ENCODE results near the gene PINLYP.

PINLYP gene

GRCh38 chr19:43532571-43532961 is 43.0 kb upstream of the PINLYP start:
- peak overlapping the region; percentile 59 for H3K4me3 ChIP-seq (ENCODE audit: low read depth, low read length)
- TF ChIP-seq MAX (IDR thresholded peaks at IDR 0.05; ENCODE audit: low read depth, low read length), result no peak
- no peak for DNase-seq (ENCODE audit: low read depth)

- peak; percentile 93 for DNase-seq (ENCODE audit: low read depth)
- no peak for TF ChIP-seq POLR2A (IDR thresholded peaks at IDR 0.05; ENCODE audit: extremely low read depth, insufficient read length)
- peak within 1 kb of the TSS; percentile 59 for H3K4me3 ChIP-seq (ENCODE audit: low read depth, low read length)
Observed at GRCh38 chr19:43532962-43533545, 42.5 kb upstream of the PINLYP start, which contains the start of gene ZNF575. TSS of gene ZNF575 (plus strand) at chr19:43533188. CDS start at chr19:43534423, 1,235 bp downstream.

DNA sequence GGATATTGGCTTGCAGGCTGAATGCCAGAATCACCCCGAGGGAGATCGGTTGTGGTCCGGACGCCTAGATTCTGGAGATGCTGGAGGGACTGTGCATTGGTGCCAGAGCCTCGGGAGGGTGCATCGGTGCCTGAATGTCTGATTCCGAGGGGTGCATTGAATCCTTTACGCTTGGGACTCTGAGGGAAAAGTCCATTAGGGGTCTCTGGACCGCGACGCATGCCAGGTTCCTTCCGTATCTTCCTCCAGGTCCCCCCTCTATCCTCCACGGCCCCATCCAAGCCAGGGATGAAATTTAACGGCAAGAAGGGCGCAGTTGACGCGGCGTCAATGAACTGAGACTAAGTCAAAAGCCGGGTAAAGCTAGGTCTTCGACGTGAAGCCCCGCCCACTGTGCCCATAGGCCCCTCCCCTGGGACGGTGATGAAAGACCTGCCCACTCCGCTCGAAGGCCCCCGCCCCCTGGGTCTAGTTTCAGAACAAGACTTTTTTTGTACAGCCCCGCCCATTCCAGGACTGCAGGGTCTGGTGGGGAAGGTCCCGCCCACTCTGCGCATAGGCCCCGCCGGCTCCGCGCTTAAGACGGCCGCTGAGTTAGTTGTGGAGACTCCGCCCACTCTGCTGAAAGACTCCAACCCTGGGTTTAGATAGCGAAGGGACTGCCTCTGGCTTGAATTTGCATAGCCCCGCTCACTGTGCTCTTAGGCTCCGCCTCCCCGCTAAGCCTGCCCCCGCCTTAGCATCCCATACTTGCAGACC is 41.9 kb upstream of the PINLYP start:
- H3K4me3 ChIP-seq (ENCODE audit: low read depth, low read length), result peak overlapping the region; percentile 57
- DNase-seq (ENCODE audit: low read depth), result peak; percentile 97
- 0 out of 2 replicates have a peak, but pooled peaks have one; percentile 5 for TF ChIP-seq MAX (IDR thresholded peaks at IDR 0.05; ENCODE audit: low read depth, low read length)
- no peak for TF ChIP-seq MYC (IDR thresholded peaks at IDR 0.05; ENCODE audit: low read depth, low read length)
- TF ChIP-seq POLR2A (IDR thresholded peaks at IDR 0.05; ENCODE audit: extremely low read depth, insufficient read length), result no peak

DNA sequence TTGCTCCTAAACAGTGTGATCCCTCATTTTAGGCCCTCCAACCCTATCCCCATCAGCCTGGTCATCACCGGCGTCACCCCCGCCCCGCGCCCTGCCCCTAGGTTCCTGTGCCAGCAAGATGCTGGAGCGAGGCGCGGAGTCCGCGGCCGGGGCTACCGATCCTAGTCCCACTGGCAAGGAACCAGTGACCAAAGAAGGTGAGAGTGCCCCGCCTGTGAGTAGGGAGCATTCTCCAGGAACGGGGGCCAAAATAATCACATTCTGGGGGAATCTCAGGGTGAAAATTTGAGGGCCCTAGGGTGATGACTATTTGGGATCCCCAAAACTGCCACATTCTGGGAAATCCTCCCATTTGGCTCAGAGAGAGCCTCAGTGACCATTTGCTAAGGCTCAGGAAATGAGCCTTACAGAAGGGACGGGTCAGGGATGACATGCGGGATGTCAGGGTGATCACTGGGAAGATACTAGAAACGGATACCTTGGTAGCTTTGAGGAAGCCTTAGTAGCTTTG is 41.2 kb upstream of the PINLYP start:
- no peak for DNase-seq (ENCODE audit: low read depth)
- no peak overlapping the region for H3K4me3 ChIP-seq (ENCODE audit: low read depth, low read length)
- TF ChIP-seq, protein P1, sequence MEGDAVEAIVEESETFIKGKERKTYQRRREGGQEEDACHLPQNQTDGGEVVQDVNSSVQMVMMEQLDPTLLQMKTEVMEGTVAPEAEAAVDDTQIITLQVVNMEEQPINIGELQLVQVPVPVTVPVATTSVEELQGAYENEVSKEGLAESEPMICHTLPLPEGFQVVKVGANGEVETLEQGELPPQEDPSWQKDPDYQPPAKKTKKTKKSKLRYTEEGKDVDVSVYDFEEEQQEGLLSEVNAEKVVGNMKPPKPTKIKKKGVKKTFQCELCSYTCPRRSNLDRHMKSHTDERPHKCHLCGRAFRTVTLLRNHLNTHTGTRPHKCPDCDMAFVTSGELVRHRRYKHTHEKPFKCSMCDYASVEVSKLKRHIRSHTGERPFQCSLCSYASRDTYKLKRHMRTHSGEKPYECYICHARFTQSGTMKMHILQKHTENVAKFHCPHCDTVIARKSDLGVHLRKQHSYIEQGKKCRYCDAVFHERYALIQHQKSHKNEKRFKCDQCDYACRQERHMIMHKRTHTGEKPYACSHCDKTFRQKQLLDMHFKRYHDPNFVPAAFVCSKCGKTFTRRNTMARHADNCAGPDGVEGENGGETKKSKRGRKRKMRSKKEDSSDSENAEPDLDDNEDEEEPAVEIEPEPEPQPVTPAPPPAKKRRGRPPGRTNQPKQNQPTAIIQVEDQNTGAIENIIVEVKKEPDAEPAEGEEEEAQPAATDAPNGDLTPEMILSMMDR (IDR thresholded peaks at IDR 0.05; ENCODE audit: low read depth, low read length), result no peak
- TF ChIP-seq MYC (IDR thresholded peaks at IDR 0.05; ENCODE audit: low read depth, low read length), result no peak
- TF ChIP-seq POLR2A (IDR thresholded peaks at IDR 0.05; ENCODE audit: extremely low read depth, insufficient read length), result no peak
- TF ChIP-seq MAX (IDR thresholded peaks at IDR 0.05; ENCODE audit: low read depth, low read length), result no peak

DNA sequence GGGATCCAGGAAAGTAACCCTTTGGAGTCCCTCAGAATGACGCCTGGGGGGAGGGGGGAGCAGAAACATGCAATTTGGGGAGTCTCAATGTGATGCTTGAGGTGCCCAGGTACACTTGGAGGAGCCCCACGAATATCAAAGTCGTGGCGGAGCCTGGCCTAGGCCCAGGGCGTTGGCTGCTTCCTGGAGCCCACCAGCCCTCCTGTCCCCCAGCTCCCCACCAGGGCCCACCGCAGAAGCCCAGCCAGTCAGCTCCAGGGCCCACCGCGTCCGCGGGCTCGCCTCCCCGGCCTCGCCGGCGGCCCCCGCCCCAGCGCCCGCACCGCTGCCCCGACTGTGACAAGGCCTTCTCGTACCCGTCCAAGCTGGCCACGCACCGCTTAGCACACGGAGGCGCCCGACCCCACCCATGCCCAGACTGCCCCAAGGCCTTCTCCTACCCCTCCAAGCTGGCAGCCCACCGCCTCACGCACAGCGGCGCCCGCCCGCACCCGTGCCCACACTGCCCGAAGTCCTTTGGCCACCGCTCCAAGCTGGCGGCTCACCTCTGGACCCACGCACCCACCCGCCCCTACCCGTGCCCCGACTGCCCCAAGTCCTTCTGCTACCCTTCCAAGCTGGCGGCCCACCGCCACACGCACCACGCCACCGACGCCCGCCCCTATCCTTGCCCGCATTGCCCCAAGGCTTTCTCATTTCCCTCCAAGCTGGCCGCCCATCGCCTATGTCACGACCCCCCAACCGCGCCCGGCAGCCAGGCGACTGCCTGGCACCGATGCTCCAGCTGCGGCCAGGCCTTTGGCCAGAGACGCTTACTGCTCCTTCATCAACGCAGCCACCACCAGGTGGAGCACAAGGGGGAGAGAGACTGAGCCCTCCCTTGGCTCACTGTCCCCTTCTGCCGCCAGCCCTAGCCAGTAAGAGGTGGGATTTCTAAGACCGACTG is 40.5 kb upstream of the PINLYP start:
- DNase-seq (ENCODE audit: low read depth), result peak; percentile 34
- H3K4me3 ChIP-seq (ENCODE audit: low read depth, low read length), result no peak overlapping the region
- TF ChIP-seq, protein P1 (IDR thresholded peaks at IDR 0.05; ENCODE audit: low read depth, low read length), result peak; percentile 8
- no peak for TF ChIP-seq POLR2A (IDR thresholded peaks at IDR 0.05; ENCODE audit: extremely low read depth, insufficient read length)
- no peak for TF ChIP-seq MAX (IDR thresholded peaks at IDR 0.05; ENCODE audit: low read depth, low read length)

- no peak for DNase-seq (ENCODE audit: low read depth)
- no peak overlapping the region for H3K4me3 ChIP-seq (ENCODE audit: low read depth, low read length)
- TF ChIP-seq MYC (IDR thresholded peaks at IDR 0.05; ENCODE audit: low read depth, low read length) (no peak), POLR2A (IDR thresholded peaks at IDR 0.05; ENCODE audit: extremely low read depth, insufficient read length) (no peak), MAX (IDR thresholded peaks at IDR 0.05; ENCODE audit: low read depth, low read length) (no peak)
- TF ChIP-seq, protein P1 (IDR thresholded peaks at IDR 0.05; ENCODE audit: low read depth, low read length), result no peak
Observed at GRCh38 chr19:43538922-43539321, 36.7 kb upstream of the PINLYP start.
